GM13977 (cell line): ENCODE measurements around the gene GIGYF2.

Source experiments
- DNase-seq: peaks from one replicate; pipeline ENCODE4 v3.0.0; 2012; ENCODE audit warnings: low spot score
- in situ Hi-C: fragments of 300-500 bp; cut with MboI; formaldehyde crosslinking; loops from one replicate; pipeline ENCODE4 v1.12.0; 2022; ENCODE audit warnings: low sequenced_read_pairs, low pct_unique_long_range_greater_than_20kb, mixed read lengths, inconsistent platforms; ENCODE audit not compliant: unreplicated experiment
- TF ChIP-seq, protein P1 (sequence below): IDR thresholded peaks from 2 replicates; pipeline ENCODE4 v1.5.1; 2012; ENCODE audit warnings: mild to moderate bottlenecking, control low read depth; ENCODE audit not compliant: insufficient read depth; ENCODE audit errors: extremely low read depth, missing control alignments

Gene GIGYF2

DNA sequence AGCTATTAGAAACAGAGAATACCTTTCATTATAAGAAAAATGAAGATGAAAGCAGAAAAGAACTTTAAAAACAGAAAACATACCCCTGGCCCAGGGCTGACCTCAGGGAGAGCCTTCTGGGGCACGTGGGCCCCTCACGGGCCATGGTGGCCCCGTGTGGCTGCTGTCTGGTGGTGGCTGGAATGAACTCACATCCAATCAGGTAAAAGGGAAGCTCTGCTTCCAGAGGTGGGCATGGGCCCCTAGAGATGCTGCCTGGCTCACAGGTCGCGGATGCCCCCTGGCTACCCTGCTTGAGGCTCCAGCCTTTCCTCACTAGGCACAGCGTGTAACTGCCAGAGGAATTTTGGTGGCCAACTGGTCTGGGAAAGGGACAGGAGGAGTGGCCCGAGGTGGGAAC lies 189.5 kb downstream of the GIGYF2 start:
- TF ChIP-seq, protein P1, sequence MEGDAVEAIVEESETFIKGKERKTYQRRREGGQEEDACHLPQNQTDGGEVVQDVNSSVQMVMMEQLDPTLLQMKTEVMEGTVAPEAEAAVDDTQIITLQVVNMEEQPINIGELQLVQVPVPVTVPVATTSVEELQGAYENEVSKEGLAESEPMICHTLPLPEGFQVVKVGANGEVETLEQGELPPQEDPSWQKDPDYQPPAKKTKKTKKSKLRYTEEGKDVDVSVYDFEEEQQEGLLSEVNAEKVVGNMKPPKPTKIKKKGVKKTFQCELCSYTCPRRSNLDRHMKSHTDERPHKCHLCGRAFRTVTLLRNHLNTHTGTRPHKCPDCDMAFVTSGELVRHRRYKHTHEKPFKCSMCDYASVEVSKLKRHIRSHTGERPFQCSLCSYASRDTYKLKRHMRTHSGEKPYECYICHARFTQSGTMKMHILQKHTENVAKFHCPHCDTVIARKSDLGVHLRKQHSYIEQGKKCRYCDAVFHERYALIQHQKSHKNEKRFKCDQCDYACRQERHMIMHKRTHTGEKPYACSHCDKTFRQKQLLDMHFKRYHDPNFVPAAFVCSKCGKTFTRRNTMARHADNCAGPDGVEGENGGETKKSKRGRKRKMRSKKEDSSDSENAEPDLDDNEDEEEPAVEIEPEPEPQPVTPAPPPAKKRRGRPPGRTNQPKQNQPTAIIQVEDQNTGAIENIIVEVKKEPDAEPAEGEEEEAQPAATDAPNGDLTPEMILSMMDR, result no peak
- in situ Hi-C loops, result no loop called here
- DNase-seq, result no peak

DNA sequence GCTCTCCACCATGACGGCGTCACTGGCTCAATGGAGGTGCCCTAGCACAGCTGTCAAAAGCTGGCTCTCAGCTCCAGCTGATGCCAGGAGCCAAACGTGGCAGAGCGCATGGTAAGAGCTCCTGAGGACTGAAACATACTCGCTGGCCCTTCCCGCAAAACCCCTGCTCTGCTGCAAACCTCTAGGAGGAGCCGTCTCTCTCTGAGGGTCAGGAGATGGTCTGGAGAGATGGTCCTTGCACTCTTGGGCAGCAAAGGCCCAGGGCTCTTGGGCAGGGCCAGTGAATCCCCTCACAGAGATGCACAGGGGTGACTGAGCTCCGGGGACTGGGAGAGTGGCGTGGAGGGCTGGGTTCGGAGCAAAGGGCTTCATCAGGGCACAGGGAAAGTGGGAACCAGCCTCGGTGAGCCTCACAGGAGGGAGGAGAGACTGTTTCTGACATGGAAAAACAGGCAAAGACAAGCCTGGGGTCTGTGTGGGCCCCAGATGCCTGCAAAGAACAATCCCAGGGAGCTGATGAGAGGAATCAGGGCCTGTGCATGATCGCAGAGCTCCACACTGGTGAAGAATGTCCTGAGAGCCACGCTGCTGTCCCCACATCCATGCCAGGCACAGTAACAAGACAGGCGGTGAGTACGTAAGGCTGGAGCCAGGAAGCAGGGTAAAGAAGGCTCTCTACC lies 190.2 kb downstream of the GIGYF2 start:
- in situ Hi-C loops, result no loop called here
- no peak for DNase-seq
- TF ChIP-seq, protein P1, result no peak

DNA sequence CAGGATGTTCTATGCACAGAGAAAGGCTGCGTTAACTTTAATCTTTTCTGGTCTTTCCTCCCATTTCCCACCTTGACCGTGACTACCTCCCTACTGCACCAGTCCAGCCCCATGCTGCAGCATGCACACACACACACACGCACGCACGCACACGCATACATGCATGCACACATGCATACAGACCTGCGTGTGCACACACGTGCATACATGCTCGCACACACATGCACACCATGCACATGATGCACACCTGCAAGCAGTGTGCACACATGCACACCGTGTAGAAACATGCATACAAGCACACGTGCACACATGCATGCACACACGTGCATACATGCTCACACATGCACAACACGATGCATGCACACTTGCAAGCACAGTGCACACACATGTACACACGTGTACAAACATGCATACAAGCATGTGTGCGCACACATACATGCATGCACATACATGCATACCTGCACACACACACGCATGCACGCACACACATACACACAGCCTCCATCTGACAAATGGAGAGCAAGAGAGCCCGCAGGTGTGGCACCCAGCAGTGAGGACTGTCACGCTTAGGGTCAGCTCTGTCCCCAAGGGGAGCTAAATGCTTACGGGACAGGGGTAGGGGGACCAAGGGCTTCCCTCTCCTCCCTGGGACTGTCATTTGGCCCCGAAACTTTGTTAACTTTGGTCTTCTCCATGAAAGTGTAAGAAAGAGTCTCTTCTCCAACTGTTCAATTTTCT lies 191.1 kb downstream of the GIGYF2 start:
- in situ Hi-C loops, result no loop called here
- TF ChIP-seq, protein P1, result no peak

DNA sequence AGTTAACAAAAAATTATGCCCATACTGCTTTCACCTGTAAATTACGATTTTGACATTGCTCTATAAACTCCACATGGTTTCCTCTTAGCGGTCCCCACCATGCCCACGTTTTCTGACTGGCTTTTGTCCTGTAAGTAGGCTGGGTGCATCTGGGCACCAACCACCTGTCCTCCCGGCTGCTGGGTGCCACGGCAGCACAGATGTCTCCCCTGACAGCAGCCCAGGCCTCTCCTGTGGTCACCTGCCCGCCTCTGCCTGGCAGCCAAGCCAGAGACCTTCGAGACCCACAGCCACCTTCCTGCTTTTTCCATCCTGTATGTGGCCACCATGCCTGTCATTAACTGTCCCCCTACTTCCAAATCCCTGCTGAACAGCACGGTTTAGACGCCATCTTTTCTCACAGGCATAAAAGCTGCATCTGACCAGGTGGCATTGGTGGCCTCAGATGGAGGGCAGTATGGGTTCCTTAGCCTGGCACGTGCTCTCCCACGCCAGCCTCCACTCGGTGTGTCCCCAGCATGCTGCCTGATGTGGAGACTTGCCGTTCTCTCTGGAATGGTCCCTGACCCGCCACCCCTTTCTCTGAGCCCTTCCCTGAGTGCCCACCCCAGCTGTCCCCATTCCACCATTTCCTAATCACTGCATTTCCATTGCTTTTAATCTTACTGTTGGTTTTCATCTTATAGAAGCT lies 191.9 kb downstream of the GIGYF2 start:
- TF ChIP-seq, protein P1, result no peak
- DNase-seq, result no peak
- in situ Hi-C loops, result no loop called here

More for the DNA sequence above, 191.1 kb downstream of the GIGYF2 start:
- DNase-seq, result no peak

DNA sequence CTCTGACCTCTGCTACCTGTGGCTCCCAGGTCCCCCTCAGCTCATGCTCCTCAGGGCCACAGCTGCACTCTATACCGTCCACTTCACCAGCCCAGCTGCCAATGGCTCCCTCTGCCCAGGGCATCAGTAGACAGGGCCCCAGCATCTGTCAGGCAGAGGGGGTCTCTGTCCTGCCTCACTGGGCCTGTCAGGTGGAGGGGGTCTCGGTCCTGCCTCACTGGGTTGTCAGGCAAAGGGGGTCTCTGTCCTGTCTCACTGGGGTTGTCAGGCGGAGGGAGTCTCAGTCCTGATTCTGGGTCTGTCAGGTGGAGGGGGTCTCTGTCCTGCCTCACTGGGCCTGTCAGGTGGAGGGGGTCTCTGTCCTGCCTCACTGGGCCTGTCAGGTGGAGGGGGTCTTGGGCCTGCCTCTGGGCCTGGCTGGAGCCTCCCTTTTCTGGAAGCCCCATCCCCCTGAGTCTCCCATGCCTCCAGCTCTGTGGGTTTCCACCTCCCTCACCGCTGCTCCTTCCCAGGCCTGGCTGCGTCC lies 192.8 kb downstream of the GIGYF2 start:
- DNase-seq, result no peak
- in situ Hi-C loops, result no loop called here
- TF ChIP-seq, protein P1, result no peak

DNA sequence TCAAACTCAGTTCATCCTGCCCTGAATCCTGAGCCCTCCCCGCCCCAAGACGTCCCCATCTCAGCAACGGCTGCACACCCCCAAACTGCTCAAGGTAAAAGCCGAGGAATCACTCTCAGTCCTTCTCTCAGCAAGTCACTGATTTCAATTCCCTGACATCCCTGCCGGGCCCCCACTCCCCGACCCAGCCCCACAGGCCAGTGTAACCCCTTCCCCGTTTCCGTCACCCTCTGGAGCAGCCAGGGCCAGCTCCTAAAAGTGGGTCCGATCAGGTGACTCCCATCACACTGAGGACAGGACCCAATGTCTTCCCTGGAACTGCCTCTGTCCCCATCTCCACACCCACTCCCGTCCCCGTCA lies 193.4 kb downstream of the GIGYF2 start:
- TF ChIP-seq, protein P1, result no peak
- in situ Hi-C loops, result no loop called here
- no peak for DNase-seq
